ENCODE results near the gene NHLH1. TPM values are rescaled to one million over a fixed set of nuclear protein-coding genes. Genes with fewer than 3 reads are reported as not detected.
A peak's percentile ranks its signal among the peaks of the same experiment; 100 is the strongest.
"Not testable (repeated sequence)": the region's sequence is repeated elsewhere in the genome, so short reads cannot be mapped to it uniquely, and the experiment has no call there.

The NHLH1 gene
- total RNA-seq, 2 experiments from 2014 or later: 0.24 to 0.47 TPM

- H3K9me3 Mint-ChIP-seq (ENCODE audit: insufficient read depth); H3K4me1 Mint-ChIP-seq (ENCODE audit: low read depth); H3K36me3 Mint-ChIP-seq (ENCODE audit: low read depth); ATAC-seq; H3K27ac Mint-ChIP-seq; POLR2A ChIA-PET; H3K4me3 Mint-ChIP-seq; DNase-seq: not testable (repeated sequence)
- H3K27me3 Mint-ChIP-seq (ENCODE audit: low read depth): peaks cover 33% of the 10 kb centered on the region
- CTCF ChIA-PET: interaction anchor here (1.1 to 2.6 kb wide), 2 partner anchors 11 to 219 kb away, joined by 3 to 11 read pairs; no protein-coding TSS in a partner anchor
Measured at GRCh38 chr1:160388406-160388805, 21.5 kb downstream of the NHLH1 start.

GRCh38 chr1:160394673-160395072 lies 27.8 kb downstream of the NHLH1 start:
- Mint-ChIP-seq H3K9me3 (ENCODE audit: insufficient read depth) (no peaks in the 10 kb centered on the region), H3K36me3 (ENCODE audit: low read depth) (no peaks in the 10 kb centered on the region), H3K4me3 (no peak overlapping the region), H3K27ac (no peak overlapping the region), H3K4me1 (ENCODE audit: low read depth) (no peaks in the 10 kb centered on the region), H3K27me3 (ENCODE audit: low read depth) (peaks cover 36% of the 10 kb centered on the region)
- no peak for DNase-seq
- CTCF ChIA-PET: no interaction called here
- POLR2A ChIA-PET: no interaction called here
- no peak for ATAC-seq

GRCh38 chr1:160397651-160398050 lies 30.8 kb downstream of the NHLH1 start:
- H3K4me3 Mint-ChIP-seq: no peak overlapping the region
- DNase-seq (no peak), ATAC-seq (no peak)
- H3K9me3 Mint-ChIP-seq (ENCODE audit: insufficient read depth): no peaks in the 10 kb centered on the region
- H3K36me3 Mint-ChIP-seq (ENCODE audit: low read depth): no peaks in the 10 kb centered on the region
- ChIA-PET CTCF (interaction anchor here (0.6 to 1.7 kb wide), 6 partner anchors 19 to 278 kb away, joined by 3 to 5 read pairs (median 4); no protein-coding TSS in a partner anchor), POLR2A (no interaction called here)
- H3K27me3 Mint-ChIP-seq (ENCODE audit: low read depth): peaks cover 52% of the 10 kb centered on the region
- no peaks in the 10 kb centered on the region for H3K4me1 Mint-ChIP-seq (ENCODE audit: low read depth)
- H3K27ac Mint-ChIP-seq: no peak overlapping the region

- Mint-ChIP-seq H3K36me3 (ENCODE audit: low read depth) (no peaks in the 10 kb centered on the region), H3K4me1 (ENCODE audit: low read depth) (no peaks in the 10 kb centered on the region), H3K9me3 (ENCODE audit: insufficient read depth) (no peaks in the 10 kb centered on the region), H3K27ac (no peak overlapping the region), H3K4me3 (no peak overlapping the region), H3K27me3 (ENCODE audit: low read depth) (peaks cover 60% of the 10 kb centered on the region)
- POLR2A ChIA-PET: no interaction called here
- DNase-seq (no peak), ATAC-seq (no peak)
- CTCF ChIA-PET: interaction anchor here (1.3 kb wide), 1 partner anchor 18 kb away, joined by 4 read pairs; no protein-coding TSS in a partner anchor
Measured at GRCh38 chr1:160398823-160399222, 32.0 kb downstream of the NHLH1 start.

- Mint-ChIP-seq H3K9me3 (ENCODE audit: insufficient read depth) (no peaks in the 10 kb centered on the region), H3K4me1 (ENCODE audit: low read depth) (no peaks in the 10 kb centered on the region), H3K36me3 (ENCODE audit: low read depth) (no peaks in the 10 kb centered on the region), H3K27ac (no peak overlapping the region), H3K4me3 (no peak overlapping the region), H3K27me3 (ENCODE audit: low read depth) (peaks cover 56% of the 10 kb centered on the region)
- ChIA-PET CTCF (no interaction called here), POLR2A (no interaction called here)
- DNase-seq (no peak), ATAC-seq (no peak)
Measured at GRCh38 chr1:160399544-160400222, 32.8 kb downstream of the NHLH1 start.

- DNase-seq: peak; percentile 48
- ATAC-seq: no peak
- H3K27ac Mint-ChIP-seq: no peak within 1 kb of the TSS
- no peaks in the 10 kb centered on the region for H3K4me1 Mint-ChIP-seq (ENCODE audit: low read depth)
- CTCF ChIA-PET: no interaction called here
- no peaks in the 10 kb centered on the region for H3K9me3 Mint-ChIP-seq (ENCODE audit: insufficient read depth)
- POLR2A ChIA-PET: no interaction called here
- peaks cover 54% of the 10 kb centered on the region for H3K27me3 Mint-ChIP-seq (ENCODE audit: low read depth)
- H3K4me3 Mint-ChIP-seq: peak within 1 kb of the TSS; percentile 17
- H3K36me3 Mint-ChIP-seq (ENCODE audit: low read depth): no peaks in the 10 kb centered on the region
Measured at GRCh38 chr1:160400223-160400645, 33.4 kb downstream of the NHLH1 start, which contains the start of gene VANGL2. Gene VANGL2, plus strand, starts transcription at chr1:160400564. Its CDS starts 15,274 bp downstream, at chr1:160415838.

GRCh38 chr1:160400646-160401486 lies 34.0 kb downstream of the NHLH1 start:
- Mint-ChIP-seq H3K27me3 (ENCODE audit: low read depth) (peaks cover 47% of the 10 kb centered on the region), H3K9me3 (ENCODE audit: insufficient read depth) (no peaks in the 10 kb centered on the region), H3K36me3 (ENCODE audit: low read depth) (no peaks in the 10 kb centered on the region), H3K4me1 (ENCODE audit: low read depth) (no peaks in the 10 kb centered on the region), H3K27ac (no peak overlapping the region), H3K4me3 (peak overlapping the region; percentile 17)
- no peak for DNase-seq
- ATAC-seq: peak; percentile 61
- CTCF ChIA-PET: no interaction called here
- POLR2A ChIA-PET: no interaction called here

GRCh38 chr1:160401487-160401805 lies 34.6 kb downstream of the NHLH1 start:
- ChIA-PET POLR2A (no interaction called here), CTCF (no interaction called here)
- Mint-ChIP-seq H3K27me3 (ENCODE audit: low read depth) (peaks cover 45% of the 10 kb centered on the region), H3K4me1 (ENCODE audit: low read depth) (no peaks in the 10 kb centered on the region), H3K4me3 (no peak overlapping the region), H3K27ac (no peak overlapping the region), H3K9me3 (ENCODE audit: insufficient read depth) (no peaks in the 10 kb centered on the region), H3K36me3 (ENCODE audit: low read depth) (no peaks in the 10 kb centered on the region)
- DNase-seq (no peak), ATAC-seq (no peak)

GRCh38 chr1:160402001-160402795 lies 35.3 kb downstream of the NHLH1 start:
- Mint-ChIP-seq H3K4me3 (no peak overlapping the region), H3K27ac (no peak overlapping the region), H3K27me3 (ENCODE audit: low read depth) (peaks cover 42% of the 10 kb centered on the region), H3K4me1 (ENCODE audit: low read depth) (no peaks in the 10 kb centered on the region), H3K36me3 (ENCODE audit: low read depth) (no peaks in the 10 kb centered on the region), H3K9me3 (ENCODE audit: insufficient read depth) (no peaks in the 10 kb centered on the region)
- DNase-seq (no peak), ATAC-seq (no peak)
- POLR2A ChIA-PET: no interaction called here
- CTCF ChIA-PET: interaction anchor here (0.8 kb wide), 1 partner anchor 45 kb away, joined by 3 read pairs; no protein-coding TSS in a partner anchor

- Mint-ChIP-seq H3K36me3 (ENCODE audit: low read depth) (no peaks in the 10 kb centered on the region), H3K4me3 (no peak overlapping the region), H3K27ac (no peak overlapping the region), H3K9me3 (ENCODE audit: insufficient read depth) (no peaks in the 10 kb centered on the region), H3K4me1 (ENCODE audit: low read depth) (no peaks in the 10 kb centered on the region), H3K27me3 (ENCODE audit: low read depth) (peaks cover 39% of the 10 kb centered on the region)
- DNase-seq (no peak), ATAC-seq (no peak)
- POLR2A ChIA-PET: no interaction called here
- CTCF ChIA-PET: no interaction called here
Measured at GRCh38 chr1:160403244-160403643, 36.4 kb downstream of the NHLH1 start.

- Mint-ChIP-seq H3K27ac (no peak overlapping the region), H3K27me3 (ENCODE audit: low read depth) (peaks cover 34% of the 10 kb centered on the region), H3K36me3 (ENCODE audit: low read depth) (no peaks in the 10 kb centered on the region), H3K4me1 (ENCODE audit: low read depth) (no peaks in the 10 kb centered on the region), H3K4me3 (no peak overlapping the region), H3K9me3 (ENCODE audit: insufficient read depth) (no peaks in the 10 kb centered on the region)
- DNase-seq: no peak
- ATAC-seq: no peak
- ChIA-PET CTCF (no interaction called here), POLR2A (no interaction called here)
Measured at GRCh38 chr1:160404094-160404493, 37.2 kb downstream of the NHLH1 start.
